OCI-LY7 (cell line): ENCODE measurements around the gene C2CD5.

Source experiments
- EZH2phosphoT487 ChIP-seq: fragments of 200-600 bp; sonication (generic); IDR thresholded peaks from 2 replicates; pipeline ENCODE4 v1.6.1; 2018; ENCODE audit warnings: low read depth, borderline replicate concordance, mild to moderate bottlenecking, mixed run types, antibody characterized with exemption, low read length, moderate library complexity, mixed read lengths
- TF ChIP-seq, protein P1 (sequence below): fragments of 200-600 bp; sonication (generic); conservative IDR thresholded peaks from 2 replicates; pipeline ENCODE4 v1.5.1; 2014; ENCODE audit warnings: mild to moderate bottlenecking, antibody characterized with exemption, low read length, moderate library complexity, mixed read lengths

- TF ChIP-seq, protein P1, sequence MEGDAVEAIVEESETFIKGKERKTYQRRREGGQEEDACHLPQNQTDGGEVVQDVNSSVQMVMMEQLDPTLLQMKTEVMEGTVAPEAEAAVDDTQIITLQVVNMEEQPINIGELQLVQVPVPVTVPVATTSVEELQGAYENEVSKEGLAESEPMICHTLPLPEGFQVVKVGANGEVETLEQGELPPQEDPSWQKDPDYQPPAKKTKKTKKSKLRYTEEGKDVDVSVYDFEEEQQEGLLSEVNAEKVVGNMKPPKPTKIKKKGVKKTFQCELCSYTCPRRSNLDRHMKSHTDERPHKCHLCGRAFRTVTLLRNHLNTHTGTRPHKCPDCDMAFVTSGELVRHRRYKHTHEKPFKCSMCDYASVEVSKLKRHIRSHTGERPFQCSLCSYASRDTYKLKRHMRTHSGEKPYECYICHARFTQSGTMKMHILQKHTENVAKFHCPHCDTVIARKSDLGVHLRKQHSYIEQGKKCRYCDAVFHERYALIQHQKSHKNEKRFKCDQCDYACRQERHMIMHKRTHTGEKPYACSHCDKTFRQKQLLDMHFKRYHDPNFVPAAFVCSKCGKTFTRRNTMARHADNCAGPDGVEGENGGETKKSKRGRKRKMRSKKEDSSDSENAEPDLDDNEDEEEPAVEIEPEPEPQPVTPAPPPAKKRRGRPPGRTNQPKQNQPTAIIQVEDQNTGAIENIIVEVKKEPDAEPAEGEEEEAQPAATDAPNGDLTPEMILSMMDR, result no peak
- no peak for TF ChIP-seq EZH2phosphoT487
Observed at GRCh38 chr12:22536346-22536945, 7.9 kb downstream of the C2CD5 start.
